IMR-90 (cell line): ENCODE measurements around the gene ATP2B2. TPM values are rescaled to one million over a fixed set of nuclear protein-coding genes. Genes with fewer than 3 reads are reported as not detected.

Experiments
- ATAC-seq: fragments of 200-7000 bp; cut with Tn5 transposase; 2 replicates; pipeline ENCODE4 v1.9.1; 2020; ENCODE audit warnings: low read depth, mild to moderate bottlenecking, moderate library complexity
- BruUV-seq: library from RNA; stranded (reverse); fragments of 400-500 nt; replicated peaks from 2 replicates; lab custom pipeline; 2021; lab: Mats Ljungman, UMichigan
- CTCF ChIA-PET: fragments of 300-600 bp; formaldehyde crosslinking; extraction: SDS; loops from one replicate; lab custom pipeline; 2021; ENCODE audit warnings: antibody characterized with exemption; lab: Yijun Ruan, JAX
- POLR2A ChIA-PET: fragments of 300-600 bp; sonication (Branson Sonifier 250); formaldehyde crosslinking; loops from one replicate; lab custom pipeline; 2022; ENCODE audit warnings: antibody characterized with exemption; ENCODE audit not compliant: unreplicated experiment; lab: Charles Lee
- DNase-seq: peaks from one replicate; pipeline ENCODE4 v3.0.0; 2013
- H2AFZ ChIP-seq: replicated peaks from 2 replicates; pipeline ENCODE3; 2013; ENCODE audit warnings: low read length, mild to moderate bottlenecking; ENCODE audit not compliant: poor library complexity
- H2AK5ac ChIP-seq: 2 replicates; pipeline ENCODE4 v1.6.1; 2013; ENCODE audit warnings: low read depth, low read length, inconsistent platforms
- H2AK9ac ChIP-seq: replicated peaks from 2 replicates; pipeline ENCODE3; 2013; ENCODE audit warnings: mild to moderate bottlenecking, low read depth, low read length, moderate library complexity; ENCODE audit not compliant: poor library complexity
- H2BK120ac ChIP-seq: 2 replicates; pipeline ENCODE4 v1.6.1; 2013; ENCODE audit warnings: low read depth, low read length, inconsistent platforms
- H2BK15ac ChIP-seq: 3 replicates; pipeline ENCODE4 v1.6.1; 2013; ENCODE audit warnings: low read depth, low read length, inconsistent platforms
- H2BK20ac ChIP-seq: 2 replicates; pipeline ENCODE4 v1.6.1; 2013; ENCODE audit warnings: low read depth, mild to moderate bottlenecking, inconsistent platforms, low read length, moderate library complexity
- H2BK5ac ChIP-seq: 2 replicates; pipeline ENCODE4 v1.6.1; 2013; ENCODE audit warnings: mild to moderate bottlenecking, low read depth, low read length, inconsistent platforms; ENCODE audit not compliant: poor library complexity, severe bottlenecking
- H3K14ac ChIP-seq: replicated peaks from 2 replicates; pipeline ENCODE4 v1.6.1; 2013; ENCODE audit warnings: low read depth, low read length, inconsistent platforms
- H3K18ac ChIP-seq: 2 replicates; pipeline ENCODE4 v1.6.1; 2013; ENCODE audit warnings: low read depth, low read length, control low read depth
- H3K23ac ChIP-seq: 2 replicates; pipeline ENCODE4 v1.6.1; 2013; ENCODE audit warnings: low read depth, low read length, inconsistent platforms
- H3K27ac ChIP-seq: 2 replicates; pipeline ENCODE4 v1.5.1; 2013; ENCODE audit warnings: mild to moderate bottlenecking, control low read depth, low read length; ENCODE audit not compliant: insufficient read depth
- H3K27me3 ChIP-seq: 2 replicates; pipeline ENCODE4 v1.6.1; 2013; ENCODE audit warnings: low read length; ENCODE audit not compliant: control insufficient read depth, insufficient read depth
- H3K36me3 ChIP-seq: 2 replicates; pipeline ENCODE4 v1.6.1; 2013; ENCODE audit warnings: low read length, mixed read lengths; ENCODE audit not compliant: control insufficient read depth, insufficient read depth
- H3K4ac ChIP-seq: 2 replicates; pipeline ENCODE4 v1.6.1; 2013; ENCODE audit warnings: low read depth, low read length, inconsistent platforms
- H3K4me1 ChIP-seq: 2 replicates; pipeline ENCODE4 v1.6.1; 2013; ENCODE audit warnings: low read length, mixed read lengths; ENCODE audit not compliant: control insufficient read depth, insufficient read depth
- H3K4me2 ChIP-seq: 2 replicates; pipeline ENCODE4 v1.6.1; 2013; ENCODE audit warnings: low read depth, mild to moderate bottlenecking, control low read depth, low read length, moderate library complexity
- H3K4me3 ChIP-seq: 2 replicates; pipeline ENCODE4 v1.5.1; 2013; ENCODE audit warnings: low read depth, mild to moderate bottlenecking, control low read depth, low read length, moderate library complexity; ENCODE audit not compliant: insufficient read depth
- H3K56ac ChIP-seq: 2 replicates; pipeline ENCODE4 v1.6.1; 2013; ENCODE audit warnings: low read length, inconsistent platforms; ENCODE audit not compliant: insufficient read depth; ENCODE audit errors: extremely low read depth
- H3K79me1 ChIP-seq, 2 experiments: 2 replicates each; pipeline ENCODE4 v1.6.1; 2013; ENCODE audit warnings: low read length in 2 of 2, inconsistent platforms in 1 of 2, low read depth in 1 of 2
- H3K9ac ChIP-seq: 2 replicates; pipeline ENCODE4 v1.6.1; 2013; ENCODE audit warnings: low read depth, low read length, control low read depth
- H3K9me1 ChIP-seq: 2 replicates; pipeline ENCODE4 v1.6.1; 2013; ENCODE audit warnings: low read length, inconsistent platforms; ENCODE audit not compliant: insufficient read depth
- H3K9me3 ChIP-seq: 2 replicates; pipeline ENCODE4 v1.6.1; 2013; ENCODE audit warnings: low read length; ENCODE audit not compliant: control insufficient read depth, insufficient read depth
- H4K20me1 ChIP-seq: 2 replicates; pipeline ENCODE4 v1.6.1; 2013; ENCODE audit warnings: low read length, inconsistent platforms; ENCODE audit not compliant: insufficient read depth
- H4K5ac ChIP-seq: 2 replicates; pipeline ENCODE4 v1.6.1; 2013; ENCODE audit warnings: mild to moderate bottlenecking, low read depth, low read length, control low read depth
- H4K8ac ChIP-seq, 2 experiments: 2 replicates each; pipeline ENCODE4 v1.6.1; 2013; ENCODE audit warnings: low read depth in 2 of 2, low read length in 2 of 2, control low read depth in 1 of 2, inconsistent platforms in 1 of 2
- H4K91ac ChIP-seq: 2 replicates; pipeline ENCODE4 v1.6.1; 2013; ENCODE audit warnings: low read depth, low read length, inconsistent platforms; ENCODE audit not compliant: insufficient read depth
- BHLHE40 ChIP-seq: fragments of 150-350 bp; IDR thresholded peaks from 2 replicates; pipeline ENCODE4 v1.6.1; 2016; ENCODE audit warnings: mild to moderate bottlenecking, low read depth, low read length
- CEBPB ChIP-seq: IDR thresholded peaks from 2 replicates; pipeline ENCODE4 v1.6.1; 2012; ENCODE audit warnings: low read depth, low read length, improper control_type of control experiment
- CHD1 ChIP-seq: IDR thresholded peaks from 2 replicates; pipeline ENCODE4 v1.6.1; 2012; ENCODE audit warnings: low read depth, low read length, improper control_type of control experiment
- FOS ChIP-seq: fragments of 150-350 bp; IDR thresholded peaks from 2 replicates; pipeline ENCODE4 v1.6.1; 2016; ENCODE audit warnings: low read depth, low read length
- MAFK ChIP-seq: IDR thresholded peaks from 2 replicates; pipeline ENCODE4 v1.6.1; 2012; ENCODE audit warnings: low read depth, low read length, improper control_type of control experiment
- MAZ ChIP-seq: IDR thresholded peaks from 2 replicates; pipeline ENCODE4 v1.6.1; 2012; ENCODE audit warnings: low read depth, mild to moderate bottlenecking, low read length, improper control_type of control experiment, moderate library complexity, borderline replicate concordance
- MXI1 ChIP-seq: IDR thresholded peaks from 2 replicates; pipeline ENCODE4 v1.6.1; 2012; ENCODE audit warnings: low read depth, mild to moderate bottlenecking, low read length, moderate library complexity, borderline replicate concordance
- NFE2L2 ChIP-seq: fragments of 150-350 bp; IDR thresholded peaks from 2 replicates; pipeline ENCODE4 v1.6.1; 2016; ENCODE audit warnings: low read depth, mild to moderate bottlenecking, low read length
- POLR2A ChIP-seq: IDR thresholded peaks from 2 replicates; pipeline ENCODE4 v1.6.1; 2012; ENCODE audit warnings: mild to moderate bottlenecking, low read depth, low read length
- RAD21 ChIP-seq: IDR thresholded peaks from 2 replicates; pipeline ENCODE4 v1.6.1; 2012; ENCODE audit warnings: low read length, improper control_type of control experiment
- RCOR1 ChIP-seq: IDR thresholded peaks from 2 replicates; pipeline ENCODE4 v1.6.1; 2012; ENCODE audit warnings: mild to moderate bottlenecking, low read length, improper control_type of control experiment; ENCODE audit not compliant: insufficient replicate concordance
- RFX5 ChIP-seq: IDR thresholded peaks from 2 replicates; pipeline ENCODE4 v1.8.0; 2012; ENCODE audit warnings: low read depth, mild to moderate bottlenecking, low read length, moderate library complexity
- SMC3 ChIP-seq: fragments of 150-350 bp; IDR thresholded peaks from 2 replicates; pipeline ENCODE4 v1.6.1; 2016; ENCODE audit warnings: low read depth, mild to moderate bottlenecking, antibody characterized with exemption, low read length, moderate library complexity
- WGBS, 2 experiments: methylation state at CpG; one replicate each; pipeline versions ENCODE4 v1.1.5 to v1.1.7; 2013; ENCODE audit warnings: missing lambda C conversion rate in 2 of 2; ENCODE audit not compliant: insufficient read length in 1 of 2; ENCODE audit errors: extremely low coverage in 2 of 2; 5-methylcytosine and 5-hydroxymethylcytosine counted together
- dilution Hi-C: fragments of 300-500 bp; cut with HindIII; formaldehyde crosslinking; loops from one replicate; pipeline ENCODE4 v1.14.3; 2018; ENCODE audit warnings: low sequenced_read_pairs; ENCODE audit not compliant: unreplicated experiment
- in situ Hi-C: fragments of 300-500 bp; cut with MboI; formaldehyde crosslinking; loops from 3 replicates; pipeline ENCODE4 v1.14.3; 2019; ENCODE audit warnings: low sequenced_read_pairs, inconsistent platforms, mixed read lengths
- intact Hi-C: fragments of 100-400 bp; cut with micrococcal nuclease; formaldehyde crosslinking; loops from 2 replicates; pipeline ENCODE4 v1.10.0; 2022
- polyA plus RNA-seq, 3 experiments: library from polyadenylated mRNA; depleted of rRNA; stranded (reverse); fragments of >200 nt; gene quantifications; 2 replicates each; pipeline ENCODE4 v1.2.3, GENCODE V29; 2012; ENCODE audit warnings: low replicate concordance in 1 of 3
- total RNA-seq: library from RNA; depleted of rRNA; stranded (reverse); fragments of >200 nt; gene quantifications from 2 replicates; pipeline ENCODE4 v1.2.3, GENCODE V29; 2012
- TF ChIP-seq, protein P1 (sequence below): conservative IDR thresholded peaks from 2 replicates; pipeline ENCODE4 v1.5.1; 2012; ENCODE audit warnings: mild to moderate bottlenecking, low read depth, low read length, improper control_type of control experiment
- TF ChIP-seq, protein P2 (sequence below): fragments of 150-350 bp; IDR thresholded peaks from 2 replicates; pipeline ENCODE4 v1.6.1; 2017; ENCODE audit warnings: mild to moderate bottlenecking, antibody characterized with exemption, low read length, low read depth
- TF ChIP-seq, protein P3 (sequence below): fragments of 150-350 bp; IDR thresholded peaks from 2 replicates; pipeline ENCODE4 v1.6.1; 2016; ENCODE audit warnings: low read depth, mild to moderate bottlenecking, low read length, moderate library complexity, borderline replicate concordance

ATP2B2 gene
- total and polyA plus RNA-seq, 2 of the 4 experiments (the other 2 are of a cell fraction), result under 0.01 to 0.02 TPM

DNA sequence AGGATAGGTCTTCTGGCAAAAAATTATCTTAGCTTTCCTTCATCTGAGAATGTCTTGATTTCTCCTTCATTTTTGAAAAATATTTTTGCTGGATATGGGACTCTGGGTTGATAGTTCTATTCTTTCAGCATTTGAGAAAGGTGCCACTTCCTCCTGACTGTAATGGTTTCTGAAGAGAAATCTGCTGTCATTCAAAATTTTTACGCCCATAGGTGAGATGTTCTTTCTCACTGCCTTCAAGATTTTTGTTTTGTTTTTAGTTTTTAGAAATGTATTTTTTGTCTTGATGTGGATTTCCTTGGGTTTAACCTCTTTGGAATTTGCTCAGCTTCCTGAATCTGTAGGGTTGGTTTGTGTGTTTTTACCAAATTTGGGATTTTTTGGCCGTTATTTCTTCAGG lies 37.1 kb upstream of the ATP2B2 start:
- intact Hi-C loops, result no loop called here
- H3K4me3 ChIP-seq, result no peak overlapping the region
- H2AK5ac ChIP-seq, result no peak overlapping the region
- no peaks in the 10 kb centered on the region for H3K4me1 ChIP-seq
- H2AFZ ChIP-seq, result no peak overlapping the region
- no peaks in the 10 kb centered on the region for H4K20me1 ChIP-seq
- no peaks in the 10 kb centered on the region for H3K9me1 ChIP-seq
- no peaks in the 10 kb centered on the region for H3K9me3 ChIP-seq
- no peak overlapping the region for H4K8ac ChIP-seq
- POLR2A ChIA-PET, result no interaction called here
- no peak overlapping the region for H3K9ac ChIP-seq
- no peak overlapping the region for H2BK20ac ChIP-seq
- H3K27ac ChIP-seq, result no peak overlapping the region
- H3K4ac ChIP-seq, result no peak overlapping the region
- no TSS peak for BruUV-seq
- TF ChIP-seq RCOR1 (no peak), RAD21 (no peak), BHLHE40 (no peak), FOS (no peak), MAFK (no peak), NFE2L2 (no peak), MAZ (no peak), MXI1 (no peak), CHD1 (no peak), POLR2A (no peak), SMC3 (no peak), RFX5 (no peak), CEBPB (no peak)
- TF ChIP-seq, protein P1, sequence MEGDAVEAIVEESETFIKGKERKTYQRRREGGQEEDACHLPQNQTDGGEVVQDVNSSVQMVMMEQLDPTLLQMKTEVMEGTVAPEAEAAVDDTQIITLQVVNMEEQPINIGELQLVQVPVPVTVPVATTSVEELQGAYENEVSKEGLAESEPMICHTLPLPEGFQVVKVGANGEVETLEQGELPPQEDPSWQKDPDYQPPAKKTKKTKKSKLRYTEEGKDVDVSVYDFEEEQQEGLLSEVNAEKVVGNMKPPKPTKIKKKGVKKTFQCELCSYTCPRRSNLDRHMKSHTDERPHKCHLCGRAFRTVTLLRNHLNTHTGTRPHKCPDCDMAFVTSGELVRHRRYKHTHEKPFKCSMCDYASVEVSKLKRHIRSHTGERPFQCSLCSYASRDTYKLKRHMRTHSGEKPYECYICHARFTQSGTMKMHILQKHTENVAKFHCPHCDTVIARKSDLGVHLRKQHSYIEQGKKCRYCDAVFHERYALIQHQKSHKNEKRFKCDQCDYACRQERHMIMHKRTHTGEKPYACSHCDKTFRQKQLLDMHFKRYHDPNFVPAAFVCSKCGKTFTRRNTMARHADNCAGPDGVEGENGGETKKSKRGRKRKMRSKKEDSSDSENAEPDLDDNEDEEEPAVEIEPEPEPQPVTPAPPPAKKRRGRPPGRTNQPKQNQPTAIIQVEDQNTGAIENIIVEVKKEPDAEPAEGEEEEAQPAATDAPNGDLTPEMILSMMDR, result no peak
- TF ChIP-seq, protein P2, sequence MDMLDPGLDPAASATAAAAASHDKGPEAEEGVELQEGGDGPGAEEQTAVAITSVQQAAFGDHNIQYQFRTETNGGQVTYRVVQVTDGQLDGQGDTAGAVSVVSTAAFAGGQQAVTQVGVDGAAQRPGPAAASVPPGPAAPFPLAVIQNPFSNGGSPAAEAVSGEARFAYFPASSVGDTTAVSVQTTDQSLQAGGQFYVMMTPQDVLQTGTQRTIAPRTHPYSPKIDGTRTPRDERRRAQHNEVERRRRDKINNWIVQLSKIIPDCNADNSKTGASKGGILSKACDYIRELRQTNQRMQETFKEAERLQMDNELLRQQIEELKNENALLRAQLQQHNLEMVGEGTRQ, result no peak
- TF ChIP-seq, protein P3, sequence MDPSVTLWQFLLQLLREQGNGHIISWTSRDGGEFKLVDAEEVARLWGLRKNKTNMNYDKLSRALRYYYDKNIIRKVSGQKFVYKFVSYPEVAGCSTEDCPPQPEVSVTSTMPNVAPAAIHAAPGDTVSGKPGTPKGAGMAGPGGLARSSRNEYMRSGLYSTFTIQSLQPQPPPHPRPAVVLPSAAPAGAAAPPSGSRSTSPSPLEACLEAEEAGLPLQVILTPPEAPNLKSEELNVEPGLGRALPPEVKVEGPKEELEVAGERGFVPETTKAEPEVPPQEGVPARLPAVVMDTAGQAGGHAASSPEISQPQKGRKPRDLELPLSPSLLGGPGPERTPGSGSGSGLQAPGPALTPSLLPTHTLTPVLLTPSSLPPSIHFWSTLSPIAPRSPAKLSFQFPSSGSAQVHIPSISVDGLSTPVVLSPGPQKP, result no peak
- no peak overlapping the region for H3K18ac ChIP-seq
- H3K14ac ChIP-seq, result no peak overlapping the region
- dilution Hi-C loops, result no loop called here
- no peak overlapping the region for H2BK15ac ChIP-seq
- H3K79me1 ChIP-seq, result no peaks in the 10 kb centered on the region
- H3K4me2 ChIP-seq, result no peak overlapping the region
- no peak overlapping the region for H3K23ac ChIP-seq
- H2BK120ac ChIP-seq, result no peak overlapping the region
- in situ Hi-C loops, result no loop called here
- H2AK9ac ChIP-seq, result no peak overlapping the region
- no peak for DNase-seq
- 20% methylated on average over 1 of the region's 2 CpGs; no CpG with 5 or more reads in 1 of the 2 experiments for WGBS, 2 experiments
- no peak overlapping the region for H4K91ac ChIP-seq
- no peaks in the 10 kb centered on the region for H3K36me3 ChIP-seq
- H3K27me3 ChIP-seq, result no peaks in the 10 kb centered on the region; the same call in 1 of the 2 replicates
- H2BK5ac ChIP-seq, result no peak overlapping the region
- no peak overlapping the region for H4K5ac ChIP-seq
- CTCF ChIA-PET, result interaction anchor here (0.6 kb wide), 1 partner anchor 46 kb away, joined by 3 read pairs; no protein-coding TSS in a partner anchor
- H3K56ac ChIP-seq, result no peak overlapping the region
- no peak for ATAC-seq
